ENCODE data around the gene GPC6. TPM values are rescaled to one million over a fixed set of nuclear protein-coding genes. Genes with fewer than 3 reads are reported as not detected.

The GPC6 gene
- total RNA-seq, 2 donors from 2014 or later: 3.4 to 5.3 TPM

DNA sequence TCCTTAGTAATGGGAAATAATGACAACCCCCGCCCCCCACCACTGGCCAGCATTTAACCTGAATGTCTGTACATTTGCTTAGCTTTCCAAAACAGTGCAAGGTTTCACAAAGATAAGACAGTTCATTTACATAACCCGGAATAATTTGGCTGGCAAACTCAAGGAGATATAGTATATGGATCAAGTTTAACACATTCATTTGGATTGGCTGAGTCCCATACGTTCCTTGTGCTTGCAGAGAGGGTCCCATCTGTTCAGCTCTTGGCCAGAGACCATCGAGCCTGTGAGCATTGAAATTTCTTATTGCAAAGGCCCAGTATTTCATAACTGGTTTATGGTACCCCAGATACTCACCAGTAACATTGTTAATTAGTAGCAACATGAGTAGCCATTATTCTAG, 116.5 kb downstream of the GPC6 start:
- DNase-seq (ENCODE audit: low spot score): no peak

DNA sequence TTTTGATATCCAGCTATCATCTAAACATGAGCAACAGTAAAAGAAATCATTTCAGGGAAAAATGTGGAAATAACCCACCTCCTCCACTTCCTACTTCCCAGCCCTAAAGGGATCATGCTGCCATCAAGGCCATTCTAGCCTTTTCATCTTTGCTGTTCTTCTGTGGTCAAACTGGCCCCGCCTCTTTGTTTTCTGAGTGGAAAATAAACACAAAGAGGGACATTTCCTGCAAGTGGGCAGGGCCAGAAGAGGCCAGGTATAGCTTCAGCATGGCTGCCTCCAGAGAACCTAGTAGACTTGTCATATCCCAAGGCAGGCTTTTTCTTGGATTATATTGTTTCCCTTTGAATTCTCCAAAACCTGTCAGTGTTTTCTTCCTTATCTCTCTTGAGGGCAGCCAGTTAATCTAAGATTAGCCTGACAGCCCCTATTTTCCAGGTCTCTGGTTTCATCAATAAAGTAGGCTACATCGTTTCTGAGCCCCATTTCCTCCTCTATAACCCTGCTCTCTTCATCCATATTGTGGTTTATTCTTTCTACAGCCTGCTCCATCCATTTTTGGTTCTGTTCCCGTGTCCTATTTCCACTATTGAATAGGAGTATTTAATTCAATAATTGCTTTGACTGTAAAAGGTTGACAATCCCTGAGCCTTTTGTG, 117.6 kb downstream of the GPC6 start:
- DNase-seq (ENCODE audit: low spot score): no peak
- 80% methylated on average over 3 of the region's 3 CpGs for WGBS
- H3K4me3 ChIP-seq: no peak overlapping the region
- H3K4me1 ChIP-seq (replicated peaks): no peaks in the 10 kb centered on the region
- H3K27me3 ChIP-seq (replicated peaks; ENCODE audit: insufficient read depth): no peaks in the 10 kb centered on the region
- no peaks in the 10 kb centered on the region for H3K36me3 ChIP-seq
- no peak overlapping the region for H3K27ac ChIP-seq
- intact Hi-C loops (cut with DNase I): no loop called here
- no peaks in the 10 kb centered on the region for H3K9me3 ChIP-seq
- TF ChIP-seq POLR2A (IDR thresholded peaks at IDR 0.05) (no peak), POLR2AphosphoS5 (IDR thresholded peaks at IDR 0.05) (no peak)
- TF ChIP-seq, protein P1, sequence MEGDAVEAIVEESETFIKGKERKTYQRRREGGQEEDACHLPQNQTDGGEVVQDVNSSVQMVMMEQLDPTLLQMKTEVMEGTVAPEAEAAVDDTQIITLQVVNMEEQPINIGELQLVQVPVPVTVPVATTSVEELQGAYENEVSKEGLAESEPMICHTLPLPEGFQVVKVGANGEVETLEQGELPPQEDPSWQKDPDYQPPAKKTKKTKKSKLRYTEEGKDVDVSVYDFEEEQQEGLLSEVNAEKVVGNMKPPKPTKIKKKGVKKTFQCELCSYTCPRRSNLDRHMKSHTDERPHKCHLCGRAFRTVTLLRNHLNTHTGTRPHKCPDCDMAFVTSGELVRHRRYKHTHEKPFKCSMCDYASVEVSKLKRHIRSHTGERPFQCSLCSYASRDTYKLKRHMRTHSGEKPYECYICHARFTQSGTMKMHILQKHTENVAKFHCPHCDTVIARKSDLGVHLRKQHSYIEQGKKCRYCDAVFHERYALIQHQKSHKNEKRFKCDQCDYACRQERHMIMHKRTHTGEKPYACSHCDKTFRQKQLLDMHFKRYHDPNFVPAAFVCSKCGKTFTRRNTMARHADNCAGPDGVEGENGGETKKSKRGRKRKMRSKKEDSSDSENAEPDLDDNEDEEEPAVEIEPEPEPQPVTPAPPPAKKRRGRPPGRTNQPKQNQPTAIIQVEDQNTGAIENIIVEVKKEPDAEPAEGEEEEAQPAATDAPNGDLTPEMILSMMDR (IDR thresholded peaks at IDR 0.05): no peak

More for the DNA sequence above, 116.5 kb downstream of the GPC6 start:
- H3K36me3 ChIP-seq: no peaks in the 10 kb centered on the region
- H3K4me1 ChIP-seq (replicated peaks): no peaks in the 10 kb centered on the region
- no peak overlapping the region for H3K27ac ChIP-seq
- H3K27me3 ChIP-seq (replicated peaks; ENCODE audit: insufficient read depth): no peaks in the 10 kb centered on the region
- WGBS: 71% methylated on average over 4 of the region's 4 CpGs
- intact Hi-C loops (cut with DNase I): no loop called here
- TF ChIP-seq, protein P1 (IDR thresholded peaks at IDR 0.05): no peak
- TF ChIP-seq POLR2A (IDR thresholded peaks at IDR 0.05): no peak
- no peak for TF ChIP-seq POLR2AphosphoS5 (IDR thresholded peaks at IDR 0.05)
- H3K4me3 ChIP-seq: no peak overlapping the region
- H3K9me3 ChIP-seq: no peaks in the 10 kb centered on the region

DNA sequence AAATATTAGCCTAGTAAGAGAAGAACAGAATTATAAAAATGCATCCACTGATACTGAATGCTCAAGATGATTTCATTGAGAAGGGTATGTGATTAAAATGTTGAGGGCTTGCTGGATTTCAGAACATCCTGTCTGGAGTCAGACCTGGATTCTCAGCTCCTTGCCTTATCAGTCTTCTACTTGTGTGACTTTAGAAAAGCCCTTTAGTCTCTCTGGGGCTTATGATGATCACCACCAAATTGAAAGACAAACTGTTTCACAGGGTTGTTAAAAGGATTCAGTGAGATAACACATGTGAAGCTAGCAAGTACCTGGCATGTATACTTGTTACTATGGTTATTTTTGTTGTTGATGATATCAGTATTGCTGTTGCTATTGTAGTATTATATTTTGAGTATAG, 118.4 kb downstream of the GPC6 start:
- no peak overlapping the region for H3K27ac ChIP-seq
- H3K27me3 ChIP-seq (replicated peaks; ENCODE audit: insufficient read depth): no peaks in the 10 kb centered on the region
- H3K9me3 ChIP-seq: no peaks in the 10 kb centered on the region
- TF ChIP-seq, protein P1 (IDR thresholded peaks at IDR 0.05): no peak
- TF ChIP-seq POLR2A (IDR thresholded peaks at IDR 0.05) (no peak), POLR2AphosphoS5 (IDR thresholded peaks at IDR 0.05) (no peak)
- no peaks in the 10 kb centered on the region for H3K4me1 ChIP-seq (replicated peaks)
- intact Hi-C loops (cut with DNase I): no loop called here
- H3K36me3 ChIP-seq: no peaks in the 10 kb centered on the region
- DNase-seq (ENCODE audit: low spot score): no peak
- no peak overlapping the region for H3K4me3 ChIP-seq

DNA sequence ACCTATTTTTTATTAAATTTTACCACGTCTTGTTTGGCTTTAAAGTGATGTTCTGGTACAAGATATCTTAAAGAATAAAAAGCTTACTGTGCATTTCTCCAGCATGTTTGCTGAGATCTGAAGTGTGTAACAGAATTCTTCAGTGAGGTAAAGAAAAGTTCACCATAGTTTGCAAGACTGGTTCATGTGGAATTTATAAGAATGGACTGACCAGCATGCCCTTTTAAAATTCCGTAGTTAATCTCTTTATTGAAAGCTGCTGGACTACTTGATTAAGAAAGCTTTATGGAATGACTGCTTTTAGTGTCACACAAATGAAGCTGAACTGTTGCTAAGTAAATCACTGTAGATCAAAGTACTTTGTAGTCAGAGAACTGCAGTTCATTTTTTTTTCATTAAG, 119.2 kb downstream of the GPC6 start:
- TF ChIP-seq, protein P1 (IDR thresholded peaks at IDR 0.05): no peak
- TF ChIP-seq POLR2AphosphoS5 (IDR thresholded peaks at IDR 0.05) (no peak), POLR2A (IDR thresholded peaks at IDR 0.05) (no peak)
- no peak overlapping the region for H3K27ac ChIP-seq
- 22% methylated on average over 2 of the region's 2 CpGs for whole genome bisulfite sequencing
- no peaks in the 10 kb centered on the region for H3K36me3 ChIP-seq
- H3K9me3 ChIP-seq: no peaks in the 10 kb centered on the region
- DNase-seq (ENCODE audit: low spot score): no peak
- H3K27me3 ChIP-seq (replicated peaks; ENCODE audit: insufficient read depth): no peaks in the 10 kb centered on the region
- H3K4me1 ChIP-seq (replicated peaks): no peaks in the 10 kb centered on the region
- intact Hi-C loops (cut with DNase I): no loop called here
- H3K4me3 ChIP-seq: no peak overlapping the region

DNA sequence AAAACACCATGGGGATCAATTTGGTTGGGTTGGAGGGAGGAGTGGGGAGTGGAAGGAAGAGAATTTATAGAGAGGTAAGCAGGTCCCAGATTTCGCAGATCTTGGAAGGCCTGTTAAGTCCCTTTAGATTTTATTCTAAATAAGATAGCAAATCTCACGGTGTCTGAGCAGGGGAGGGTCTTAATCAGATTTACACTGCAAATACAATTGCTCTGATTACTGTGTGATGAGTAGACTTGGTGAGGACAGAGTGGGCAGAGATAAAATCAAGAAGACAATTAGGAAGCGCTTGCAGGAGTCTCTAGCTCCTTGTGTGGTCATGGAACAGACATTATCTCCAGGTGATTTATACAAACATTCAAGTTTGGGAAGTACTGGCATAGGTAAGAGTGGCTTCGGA, 126.0 kb downstream of the GPC6 start:
- Histone ChIP-seq H3K4me1 (replicated peaks) (no peaks in the 10 kb centered on the region), H3K4me3 (no peak overlapping the region), H3K9me3 (no peaks in the 10 kb centered on the region), H3K36me3 (no peaks in the 10 kb centered on the region), H3K27ac (no peak overlapping the region), H3K27me3 (replicated peaks; ENCODE audit: insufficient read depth) (no peaks in the 10 kb centered on the region)
- TF ChIP-seq, protein P1 (IDR thresholded peaks at IDR 0.05): no peak
- TF ChIP-seq POLR2A (IDR thresholded peaks at IDR 0.05) (no peak), POLR2AphosphoS5 (IDR thresholded peaks at IDR 0.05) (no peak)
- 86% methylated on average over 4 of the region's 4 CpGs for WGBS
- no peak for DNase-seq (ENCODE audit: low spot score)
- intact Hi-C loops (cut with DNase I): no loop called here
